Thyroid gland (tissue), 4 donors: ENCODE results near the gene PTPN4.

Experiments
- POLR2A ChIP-seq, 2 donors: fragments of 450-650 bp; IDR thresholded peaks; one replicate each; pipeline ENCODE4 v1.6.1; 2017; ENCODE audit warnings: antibody characterized with exemption in 2 of 2, mild to moderate bottlenecking in 2 of 2, moderate library complexity in 1 of 2
- TF ChIP-seq, protein P1 (sequence below), 6 experiments: fragments of 200-600 bp in 3 of 6; fragments of 450-650 bp in 3 of 6; sonication (generic) in 3 of 6; IDR thresholded peaks; one replicate each; pipeline ENCODE4 v1.5.1; 2016 to 2019; ENCODE audit warnings: antibody characterized with exemption in 6 of 6, mild to moderate bottlenecking in 2 of 6, inconsistent platforms in 1 of 6, moderate library complexity in 1 of 6

- TF ChIP-seq, protein P1, sequence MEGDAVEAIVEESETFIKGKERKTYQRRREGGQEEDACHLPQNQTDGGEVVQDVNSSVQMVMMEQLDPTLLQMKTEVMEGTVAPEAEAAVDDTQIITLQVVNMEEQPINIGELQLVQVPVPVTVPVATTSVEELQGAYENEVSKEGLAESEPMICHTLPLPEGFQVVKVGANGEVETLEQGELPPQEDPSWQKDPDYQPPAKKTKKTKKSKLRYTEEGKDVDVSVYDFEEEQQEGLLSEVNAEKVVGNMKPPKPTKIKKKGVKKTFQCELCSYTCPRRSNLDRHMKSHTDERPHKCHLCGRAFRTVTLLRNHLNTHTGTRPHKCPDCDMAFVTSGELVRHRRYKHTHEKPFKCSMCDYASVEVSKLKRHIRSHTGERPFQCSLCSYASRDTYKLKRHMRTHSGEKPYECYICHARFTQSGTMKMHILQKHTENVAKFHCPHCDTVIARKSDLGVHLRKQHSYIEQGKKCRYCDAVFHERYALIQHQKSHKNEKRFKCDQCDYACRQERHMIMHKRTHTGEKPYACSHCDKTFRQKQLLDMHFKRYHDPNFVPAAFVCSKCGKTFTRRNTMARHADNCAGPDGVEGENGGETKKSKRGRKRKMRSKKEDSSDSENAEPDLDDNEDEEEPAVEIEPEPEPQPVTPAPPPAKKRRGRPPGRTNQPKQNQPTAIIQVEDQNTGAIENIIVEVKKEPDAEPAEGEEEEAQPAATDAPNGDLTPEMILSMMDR (IDR thresholded peaks at IDR 0.05) = no peak
- no peak for TF ChIP-seq POLR2A (IDR thresholded peaks at IDR 0.05)
Measured at GRCh38 chr2:119846021-119846420, 86.3 kb downstream of the PTPN4 start.
